Large intestine (tissue), 3 donors: ENCODE data around the gene SULT2B1. TPM values are rescaled to one million over a fixed set of nuclear protein-coding genes. Genes with fewer than 3 reads are reported as not detected.

Experiments used
- DNase-seq, 2 donors: peaks; one replicate each; pipeline versions ENCODE4 v3.0.0 to v3.0.0-alpha.2; 2013
- H3K27ac ChIP-seq: one replicate; pipeline ENCODE4 v1.5.1; 2013; ENCODE audit warnings: low read length
- H3K27me3 ChIP-seq: 2 replicates; pipeline ENCODE4 v1.6.1; 2013; ENCODE audit warnings: low read length; ENCODE audit not compliant: control insufficient read depth, insufficient read depth
- H3K36me3 ChIP-seq: 2 replicates; pipeline ENCODE4 v1.6.1; 2013; ENCODE audit warnings: low read length; ENCODE audit not compliant: control insufficient read depth, insufficient read depth
- H3K4me1 ChIP-seq: one replicate; pipeline ENCODE4 v1.6.1; 2013; ENCODE audit warnings: low read length; ENCODE audit not compliant: control insufficient read depth, insufficient read depth
- H3K4me3 ChIP-seq: one replicate; pipeline ENCODE4 v1.5.1; 2013; ENCODE audit warnings: low read length
- H3K9me3 ChIP-seq: one replicate; pipeline ENCODE4 v1.6.1; 2013; ENCODE audit warnings: mild to moderate bottlenecking, low read depth, low read length, moderate library complexity; ENCODE audit not compliant: control insufficient read depth
- WGBS: methylation state at CpG from one replicate; pipeline ENCODE4 v1.1.5; 2013; ENCODE audit warnings: low lambda C conversion rate; ENCODE audit not compliant: insufficient coverage; 5-methylcytosine and 5-hydroxymethylcytosine counted together
- polyA plus RNA-seq: library from polyadenylated mRNA; unstranded; fragments of 120-200 nt; gene quantifications from one replicate; pipeline ENCODE4 v1.2.1, GENCODE V29; 2013

Gene SULT2B1
- polyA plus RNA-seq, 1 donor = 1.0 TPM

GRCh38 chr19:48641850-48642249 lies 89.9 kb downstream of the SULT2B1 start:
- WGBS = 100% methylated on average over 1 of the region's 2 CpGs
- Histone ChIP-seq H3K36me3 (no peaks in the 10 kb centered on the region), H3K4me1 (peaks cover 22% of the 10 kb centered on the region), H3K27me3 (no peaks in the 10 kb centered on the region), H3K9me3 (no peaks in the 10 kb centered on the region), H3K4me3 (no peak overlapping the region), H3K27ac (no peak overlapping the region)
- no peak for DNase-seq

GRCh38 chr19:48642862-48643261 lies 90.9 kb downstream of the SULT2B1 start:
- Histone ChIP-seq H3K4me1 (peaks cover 22% of the 10 kb centered on the region), H3K36me3 (no peaks in the 10 kb centered on the region), H3K27me3 (no peaks in the 10 kb centered on the region), H3K9me3 (no peaks in the 10 kb centered on the region), H3K27ac (no peak overlapping the region), H3K4me3 (no peak overlapping the region)
- whole genome bisulfite sequencing = 90% methylated on average over 1 of the region's 5 CpGs
- DNase-seq = no peak

GRCh38 chr19:48644355-48644754 lies 92.4 kb downstream of the SULT2B1 start:
- H3K4me3 ChIP-seq = no peak overlapping the region
- H3K4me1 ChIP-seq = peaks cover 14% of the 10 kb centered on the region
- no peak for DNase-seq
- H3K27me3 ChIP-seq = no peaks in the 10 kb centered on the region
- H3K27ac ChIP-seq = no peak overlapping the region
- no peaks in the 10 kb centered on the region for H3K9me3 ChIP-seq
- WGBS = no CpG with 5 or more reads among the region's 4 CpGs
- H3K36me3 ChIP-seq = no peaks in the 10 kb centered on the region

GRCh38 chr19:48644839-48645619 lies 93.1 kb downstream of the SULT2B1 start:
- Histone ChIP-seq H3K4me1 (peaks cover 14% of the 10 kb centered on the region), H3K27me3 (no peaks in the 10 kb centered on the region), H3K4me3 (peak overlapping the region; percentile 56), H3K36me3 (no peaks in the 10 kb centered on the region), H3K9me3 (no peaks in the 10 kb centered on the region), H3K27ac (peak overlapping the region; percentile 67)
- no CpG with 5 or more reads among the region's 25 CpGs for WGBS
- DNase-seq = peak in 1 of 2 donors; percentile 77

GRCh38 chr19:48645620-48646000 lies 93.6 kb downstream of the SULT2B1 start:
- WGBS = 0% methylated on average over 3 of the region's 6 CpGs

GRCh38 chr19:48646001-48646721 lies 94.2 kb downstream of the SULT2B1 start, which contains the start of gene CA11:
Gene CA11 (minus strand): TSS chr19:48646187. CDS start chr19:48645632, 555 bp downstream.
- 0% methylated on average over 4 of the region's 33 CpGs for WGBS
- peak within 1 kb of the TSS; percentile 56 for H3K4me3 ChIP-seq
- DNase-seq = peak in 1 of 2 donors; percentile 85
- no peaks in the 10 kb centered on the region for H3K9me3 ChIP-seq
- H3K36me3 ChIP-seq = no peaks in the 10 kb centered on the region
- H3K27me3 ChIP-seq = no peaks in the 10 kb centered on the region
- H3K27ac ChIP-seq = peak within 1 kb of the TSS; percentile 67
- H3K4me1 ChIP-seq = peaks cover 14% of the 10 kb centered on the region

More at GRCh38 chr19:48645620-48646000, 93.6 kb downstream of the SULT2B1 start:
- H3K4me1 ChIP-seq = peaks cover 14% of the 10 kb centered on the region
- H3K4me3 ChIP-seq = peak overlapping the region; percentile 56
- H3K27me3 ChIP-seq = no peaks in the 10 kb centered on the region
- no peaks in the 10 kb centered on the region for H3K36me3 ChIP-seq
- H3K9me3 ChIP-seq = no peaks in the 10 kb centered on the region
- peak in 1 of 2 donors; percentile 41 for DNase-seq
- peak overlapping the region; percentile 67 for H3K27ac ChIP-seq

GRCh38 chr19:48646722-48647216 lies 94.8 kb downstream of the SULT2B1 start:
- peak in 1 of 2 donors; percentile 83 for DNase-seq
- no peaks in the 10 kb centered on the region for H3K9me3 ChIP-seq
- no peak overlapping the region for H3K27ac ChIP-seq
- H3K4me3 ChIP-seq = no peak overlapping the region
- H3K4me1 ChIP-seq = peaks cover 14% of the 10 kb centered on the region
- H3K36me3 ChIP-seq = no peaks in the 10 kb centered on the region
- 26% methylated on average over 2 of the region's 10 CpGs for WGBS
- no peaks in the 10 kb centered on the region for H3K27me3 ChIP-seq

- Histone ChIP-seq H3K4me1 (peaks cover 14% of the 10 kb centered on the region), H3K36me3 (no peaks in the 10 kb centered on the region), H3K4me3 (no peak overlapping the region), H3K27ac (no peak overlapping the region), H3K9me3 (no peaks in the 10 kb centered on the region), H3K27me3 (no peaks in the 10 kb centered on the region)
- WGBS = 71% methylated on average over 1 of the region's 2 CpGs
- no peak for DNase-seq
Observed at GRCh38 chr19:48648134-48648533, 96.2 kb downstream of the SULT2B1 start.
